ENCODE data around the gene NKTR. TPM values are rescaled to one million over a fixed set of nuclear protein-coding genes. Genes with fewer than 3 reads are reported as not detected.

The NKTR gene
- total RNA-seq, 1 donor from 2014 or later: 87.3 TPM

DNA sequence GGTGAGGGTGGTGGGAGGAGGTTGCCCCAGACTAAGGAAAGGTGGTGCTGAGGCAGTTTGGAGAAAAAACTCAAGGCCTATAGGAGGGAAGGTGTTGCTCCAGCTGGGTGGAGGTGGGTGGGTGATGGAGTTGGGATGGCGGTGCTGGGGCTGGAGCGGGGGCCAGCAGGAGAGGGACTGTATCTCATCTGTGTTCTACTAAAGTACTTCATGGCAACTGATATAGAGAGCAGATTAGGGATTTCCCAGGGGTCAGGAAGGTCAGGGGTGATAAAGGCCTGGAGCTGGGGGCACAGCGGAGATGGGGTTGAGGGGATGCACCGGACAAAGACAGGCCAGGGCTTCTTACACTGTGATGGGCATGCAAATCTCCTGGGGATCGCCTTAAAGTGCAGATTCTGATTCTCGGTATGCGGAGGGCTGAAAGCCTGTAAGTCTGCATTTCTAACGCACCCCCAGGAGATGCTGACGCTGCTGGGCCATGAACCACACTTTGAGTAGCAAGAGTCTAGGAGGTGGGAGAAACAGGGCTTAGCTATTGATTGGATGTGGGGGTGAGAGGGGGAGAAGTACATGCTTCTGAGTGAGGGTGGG lies 89.0 kb downstream of the NKTR start:
- intact Hi-C loops (cut with DNase I): no loop called here
- H3K9me3 ChIP-seq: no peaks in the 10 kb centered on the region
- H3K4me3 ChIP-seq: no peak overlapping the region
- H3K27me3 ChIP-seq (ENCODE audit: low read depth): peaks cover 18% of the 10 kb centered on the region
- peak; percentile 15 for DNase-seq
- H3K4me1 ChIP-seq: no peaks in the 10 kb centered on the region
- no peaks in the 10 kb centered on the region for H3K36me3 ChIP-seq
- TF ChIP-seq, protein P1, sequence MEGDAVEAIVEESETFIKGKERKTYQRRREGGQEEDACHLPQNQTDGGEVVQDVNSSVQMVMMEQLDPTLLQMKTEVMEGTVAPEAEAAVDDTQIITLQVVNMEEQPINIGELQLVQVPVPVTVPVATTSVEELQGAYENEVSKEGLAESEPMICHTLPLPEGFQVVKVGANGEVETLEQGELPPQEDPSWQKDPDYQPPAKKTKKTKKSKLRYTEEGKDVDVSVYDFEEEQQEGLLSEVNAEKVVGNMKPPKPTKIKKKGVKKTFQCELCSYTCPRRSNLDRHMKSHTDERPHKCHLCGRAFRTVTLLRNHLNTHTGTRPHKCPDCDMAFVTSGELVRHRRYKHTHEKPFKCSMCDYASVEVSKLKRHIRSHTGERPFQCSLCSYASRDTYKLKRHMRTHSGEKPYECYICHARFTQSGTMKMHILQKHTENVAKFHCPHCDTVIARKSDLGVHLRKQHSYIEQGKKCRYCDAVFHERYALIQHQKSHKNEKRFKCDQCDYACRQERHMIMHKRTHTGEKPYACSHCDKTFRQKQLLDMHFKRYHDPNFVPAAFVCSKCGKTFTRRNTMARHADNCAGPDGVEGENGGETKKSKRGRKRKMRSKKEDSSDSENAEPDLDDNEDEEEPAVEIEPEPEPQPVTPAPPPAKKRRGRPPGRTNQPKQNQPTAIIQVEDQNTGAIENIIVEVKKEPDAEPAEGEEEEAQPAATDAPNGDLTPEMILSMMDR (IDR thresholded peaks at IDR 0.05): no peak
- H3K27ac ChIP-seq: no peak overlapping the region
- no peak for ATAC-seq

DNA sequence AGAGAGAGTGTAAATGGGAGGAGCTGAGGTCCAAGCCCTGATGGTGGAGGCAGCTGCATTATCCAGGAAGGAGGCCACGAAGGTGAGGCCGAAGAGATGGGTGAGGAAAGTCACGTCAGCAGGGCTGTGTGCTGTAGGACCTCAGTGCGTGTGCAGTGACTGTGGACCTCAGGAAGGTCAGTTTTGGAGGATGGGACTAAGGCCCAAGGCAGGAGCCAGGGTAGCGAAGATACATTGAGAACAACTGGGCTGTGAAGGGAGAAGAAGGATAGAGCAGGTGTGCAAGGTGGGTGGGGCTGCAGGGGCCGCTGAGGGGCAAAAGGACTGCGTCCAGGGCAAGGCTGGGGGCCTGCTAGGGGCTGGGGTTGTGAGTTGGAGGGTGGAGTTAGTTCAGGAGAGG lies 89.7 kb downstream of the NKTR start:
- ATAC-seq (no peak), DNase-seq (peak; percentile 14)
- no peak overlapping the region for H3K4me3 ChIP-seq
- TF ChIP-seq, protein P1 (IDR thresholded peaks at IDR 0.05): no peak
- H3K9me3 ChIP-seq: no peaks in the 10 kb centered on the region
- no peak overlapping the region for H3K27ac ChIP-seq
- H3K27me3 ChIP-seq (ENCODE audit: low read depth): peaks cover 18% of the 10 kb centered on the region
- H3K4me1 ChIP-seq: no peaks in the 10 kb centered on the region
- no peaks in the 10 kb centered on the region for H3K36me3 ChIP-seq
- intact Hi-C loops (cut with DNase I): no loop called here

DNA sequence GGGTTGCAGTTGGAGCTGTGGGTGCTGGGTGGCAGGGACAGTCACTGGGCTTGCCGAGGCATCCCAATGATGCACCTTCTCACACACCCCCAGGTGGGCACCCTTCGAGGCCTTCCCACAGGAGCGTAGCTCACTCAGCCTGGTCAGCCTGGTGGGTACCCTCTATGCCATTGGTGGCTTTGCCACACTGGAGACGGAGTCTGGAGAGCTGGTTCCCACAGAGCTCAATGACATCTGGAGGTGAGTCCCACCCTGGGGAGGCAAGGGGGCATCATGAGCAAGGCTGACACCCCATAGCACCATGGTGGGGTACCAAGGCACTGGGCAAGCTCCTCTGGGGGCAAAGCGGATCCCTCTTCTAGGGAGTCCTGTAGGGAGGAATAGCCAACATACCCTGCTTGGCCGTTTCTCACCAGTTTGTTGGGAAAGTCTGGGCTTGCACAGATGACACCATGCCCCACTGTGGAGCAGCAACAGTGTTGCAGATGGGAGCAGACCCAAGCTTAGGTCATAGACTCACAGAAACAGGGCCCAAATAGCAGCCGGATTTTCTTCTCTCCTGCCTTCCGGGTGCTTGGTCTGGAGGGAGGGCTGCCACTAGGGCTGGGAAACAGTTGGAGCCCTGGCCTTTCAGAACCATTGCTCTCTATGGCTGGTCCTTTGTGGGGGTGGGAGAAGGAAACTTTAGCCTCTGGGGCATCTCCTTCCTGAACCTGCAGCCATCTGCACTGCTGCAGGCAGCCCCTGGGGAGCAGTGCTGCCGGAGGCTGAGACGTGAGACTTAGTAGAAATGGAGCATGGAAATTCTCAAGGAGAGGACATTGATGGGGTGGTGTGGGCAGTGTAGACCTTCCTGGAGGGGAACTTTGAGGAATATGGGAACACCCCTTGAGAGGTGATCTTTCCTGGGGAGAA lies 90.5 kb downstream of the NKTR start:
- H3K27me3 ChIP-seq (ENCODE audit: low read depth): peaks cover 9% of the 10 kb centered on the region
- H3K36me3 ChIP-seq: no peaks in the 10 kb centered on the region
- DNase-seq (peak; percentile 39), ATAC-seq (no peak)
- H3K4me3 ChIP-seq: no peak overlapping the region
- TF ChIP-seq, protein P1 (IDR thresholded peaks at IDR 0.05): no peak
- intact Hi-C loops (cut with DNase I): no loop called here
- H3K9me3 ChIP-seq: no peaks in the 10 kb centered on the region
- no peak overlapping the region for H3K27ac ChIP-seq
- H3K4me1 ChIP-seq: no peaks in the 10 kb centered on the region

DNA sequence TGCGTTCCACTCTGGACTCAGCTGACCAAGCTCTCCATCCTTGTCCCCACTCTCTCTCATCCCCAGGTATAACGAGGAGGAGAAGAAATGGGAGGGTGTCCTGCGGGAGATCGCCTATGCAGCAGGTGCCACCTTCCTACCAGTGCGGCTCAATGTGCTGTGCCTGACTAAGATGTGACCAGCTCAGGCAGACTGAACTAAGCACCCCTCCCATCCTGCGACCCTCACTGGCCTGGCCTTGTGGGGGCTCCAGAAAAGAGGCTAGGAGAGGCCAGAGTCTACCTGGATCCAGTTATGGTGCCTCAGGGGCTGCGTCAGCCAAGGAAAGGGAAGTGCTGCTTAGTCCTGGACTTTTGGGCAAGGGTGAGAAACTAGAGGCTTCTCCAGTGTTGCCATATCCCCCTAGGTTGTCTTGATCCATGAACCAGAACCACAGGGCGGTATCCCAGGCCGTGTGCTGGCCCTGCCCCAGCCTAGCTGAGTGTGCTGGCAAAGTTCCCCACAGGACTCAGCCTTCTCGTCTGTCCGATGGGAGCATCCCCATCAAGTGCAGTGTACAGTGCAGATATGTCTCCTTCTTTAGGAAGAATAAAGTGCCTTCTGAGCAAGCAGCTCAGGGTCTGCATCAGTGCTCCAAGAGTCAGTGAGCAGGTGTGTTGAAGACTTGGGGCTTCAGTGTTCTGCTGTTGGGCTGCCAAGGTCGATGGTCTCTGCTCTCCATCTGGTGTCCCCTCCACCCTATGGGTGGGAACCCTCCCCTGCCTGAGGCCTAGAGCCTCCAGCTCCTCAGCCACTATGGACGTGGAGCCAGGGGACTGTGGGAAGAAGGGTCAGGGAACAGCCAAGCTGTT lies 91.6 kb downstream of the NKTR start:
- TF ChIP-seq, protein P1 (IDR thresholded peaks at IDR 0.05): no peak
- no peaks in the 10 kb centered on the region for H3K9me3 ChIP-seq
- intact Hi-C loops (cut with DNase I): no loop called here
- no peaks in the 10 kb centered on the region for H3K27me3 ChIP-seq (ENCODE audit: low read depth)
- no peaks in the 10 kb centered on the region for H3K36me3 ChIP-seq
- DNase-seq (peak; percentile 32), ATAC-seq (no peak)
- no peak overlapping the region for H3K27ac ChIP-seq
- H3K4me3 ChIP-seq: no peak overlapping the region
- H3K4me1 ChIP-seq: no peaks in the 10 kb centered on the region

All from lower lobe of right lung (tissue), 2 donors.